LoVo (cell line): ENCODE data around the gene TSPO2.
A peak's percentile ranks its signal among the peaks of the same experiment; 100 is the strongest.

Source experiments
- DNase-seq: peaks from one replicate; pipeline ENCODE4 v3.0.0-alpha.2; 2016; ENCODE audit warnings: low spot score

TSPO2 gene

DNA sequence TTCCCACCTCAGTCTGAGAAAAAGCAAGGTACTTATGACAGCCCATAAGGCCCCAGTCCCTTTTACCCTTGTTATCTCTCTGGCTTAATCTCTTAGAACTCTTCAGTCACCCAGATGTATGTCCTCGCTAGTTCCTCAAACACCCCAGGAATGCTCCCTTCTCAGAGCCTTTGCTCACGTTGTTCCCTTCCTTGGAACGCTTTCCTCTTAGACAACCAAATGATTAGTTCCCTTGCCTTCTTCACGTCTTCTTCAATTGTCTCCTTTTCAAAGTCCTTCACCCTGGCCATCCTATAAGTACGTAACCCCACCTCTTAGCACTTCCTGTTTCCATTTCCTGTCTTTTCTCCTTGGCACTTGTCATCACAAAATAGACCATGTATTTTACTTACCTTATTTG, 9.6 kb downstream of the TSPO2 start:
- no peak for DNase-seq

DNA sequence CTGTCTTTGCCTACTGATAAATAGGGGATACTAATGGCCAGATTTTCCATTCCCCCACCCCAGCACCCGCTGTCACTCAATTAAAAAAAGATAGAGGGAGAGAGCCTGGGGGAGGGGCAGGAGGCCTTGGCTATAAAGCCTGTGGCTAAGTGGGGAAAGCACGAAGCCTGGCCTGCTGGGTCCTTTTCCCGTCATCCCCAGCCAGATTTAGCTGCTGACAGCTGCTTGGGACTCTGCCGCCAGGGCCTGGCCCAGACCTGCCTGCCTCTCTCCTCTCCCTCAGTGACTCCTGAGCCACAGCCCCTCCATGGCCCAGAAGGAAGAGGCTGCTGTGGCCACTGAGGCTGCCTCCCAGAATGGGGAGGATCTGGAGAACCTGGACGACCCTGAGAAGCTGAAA, 10.8 kb downstream of the TSPO2 start, which contains the start of gene APOBEC2:
APOBEC2 (plus strand) TSS at position 162 of the 400 bp plus-strand sequence; CDS start at position 308, 146 bp downstream.
- DNase-seq: no peak

DNA sequence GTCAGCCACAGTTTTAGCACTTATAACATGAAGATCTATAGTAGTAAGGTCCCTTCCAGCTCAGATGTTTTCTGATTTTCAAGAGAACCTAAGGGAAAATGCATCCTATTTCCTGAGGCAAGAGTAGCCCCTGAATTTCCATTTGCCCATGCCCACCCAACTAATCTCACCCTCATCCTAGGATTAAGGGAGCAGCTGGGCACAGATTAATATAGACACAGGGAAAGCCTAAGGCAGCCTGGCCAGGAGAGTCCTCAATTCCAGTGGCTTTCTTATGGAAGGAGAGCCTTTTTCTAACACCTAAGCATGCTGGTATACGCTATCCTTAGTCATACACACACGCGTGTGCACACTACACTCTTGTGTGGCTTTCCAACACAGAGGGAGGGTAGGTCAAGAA, 12.2 kb downstream of the TSPO2 start:
- no peak for DNase-seq

DNA sequence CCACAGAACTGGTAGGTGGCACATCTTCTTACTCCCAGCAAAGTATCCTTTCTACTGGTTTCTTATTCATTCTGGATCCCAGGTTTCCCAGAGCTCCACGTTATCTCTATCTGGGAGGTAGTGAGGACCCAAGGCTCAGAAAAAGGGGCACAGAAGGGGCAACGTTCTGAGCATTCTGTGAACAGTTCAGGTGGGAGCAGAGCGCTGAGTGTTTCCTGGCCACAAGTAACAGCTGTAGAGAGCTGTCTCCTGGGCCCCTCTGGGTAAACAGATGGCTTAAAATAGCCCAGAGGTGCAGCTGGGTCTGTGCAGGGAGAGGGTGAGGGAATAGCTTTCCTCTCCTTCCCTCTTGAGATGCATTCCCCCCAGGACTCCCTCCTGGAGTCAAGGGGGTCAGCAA, 12.9 kb downstream of the TSPO2 start:
- DNase-seq: no peak

DNA sequence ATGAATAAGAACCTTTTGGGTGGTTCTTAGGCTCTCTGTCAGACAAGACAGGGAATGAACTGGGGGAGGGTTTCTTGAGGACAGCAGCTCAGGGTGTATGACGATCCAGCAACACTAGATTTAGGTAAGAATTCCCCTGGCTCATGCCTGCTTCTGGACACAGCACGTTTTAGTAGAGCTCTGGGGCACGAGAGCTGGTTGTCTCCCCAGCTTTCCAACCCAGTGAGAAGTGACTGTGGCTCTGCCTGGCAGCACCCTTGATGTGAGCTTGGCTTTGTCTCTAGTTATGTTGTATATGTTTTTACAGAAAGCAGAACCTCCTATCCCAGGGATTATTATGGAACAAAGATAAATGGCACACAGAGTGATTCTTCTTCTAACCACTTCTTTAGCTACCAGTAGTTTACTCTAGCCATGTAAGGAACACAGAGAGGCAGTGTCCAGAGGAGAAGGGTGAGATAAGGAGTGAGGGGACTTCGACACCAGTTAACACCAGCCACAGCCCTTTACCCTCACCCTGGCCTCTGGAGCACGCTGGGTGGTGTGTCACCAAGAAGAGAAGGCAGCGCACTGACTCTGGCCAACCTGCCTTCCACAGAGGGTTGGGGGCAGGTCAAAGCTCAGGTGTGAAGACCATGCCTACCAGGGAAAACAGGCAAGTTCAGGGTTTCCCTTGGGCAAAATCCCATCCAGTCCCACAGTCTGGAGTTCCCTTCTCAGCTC, 14.7 kb downstream of the TSPO2 start:
- DNase-seq: no peak

DNA sequence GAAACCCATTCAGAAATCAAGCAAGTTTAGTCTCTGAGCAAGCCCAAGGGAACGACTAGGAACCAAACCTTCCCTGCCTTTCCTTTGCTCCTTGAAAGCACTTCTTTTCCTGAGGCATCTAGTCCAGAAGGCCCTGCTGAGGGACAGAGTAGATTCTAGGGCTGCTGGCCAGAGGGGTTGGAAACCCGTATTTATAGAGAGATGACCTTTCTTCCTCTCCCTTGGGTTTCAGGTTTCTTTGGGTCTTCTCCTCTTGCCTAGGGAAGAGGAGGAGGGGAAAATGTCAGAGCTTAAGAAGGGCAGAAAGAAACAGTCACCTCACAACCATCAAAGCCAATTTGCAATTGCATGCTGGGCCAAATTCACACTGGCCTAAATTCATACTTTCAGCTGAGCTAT, 16.5 kb downstream of the TSPO2 start:
- no peak for DNase-seq

DNA sequence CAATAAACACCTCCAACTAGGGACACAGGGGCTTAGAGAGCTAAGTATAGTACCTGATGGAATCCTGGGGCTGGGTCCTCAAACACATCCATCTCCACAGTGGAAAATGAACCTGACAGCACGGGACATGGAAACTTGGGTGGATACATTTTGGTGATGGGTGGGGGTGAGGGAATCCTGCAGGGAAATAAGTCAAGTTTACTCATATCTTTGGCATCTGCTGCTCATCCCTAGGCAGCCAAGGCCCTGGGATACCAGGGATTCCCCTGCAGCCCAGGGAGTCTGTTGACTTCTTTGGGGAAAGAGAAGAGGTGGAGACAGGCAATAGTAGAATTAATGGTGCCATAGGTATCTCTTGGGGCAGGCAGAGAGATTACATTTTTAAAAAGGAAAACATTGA, 17.3 kb downstream of the TSPO2 start:
- no peak for DNase-seq

DNA sequence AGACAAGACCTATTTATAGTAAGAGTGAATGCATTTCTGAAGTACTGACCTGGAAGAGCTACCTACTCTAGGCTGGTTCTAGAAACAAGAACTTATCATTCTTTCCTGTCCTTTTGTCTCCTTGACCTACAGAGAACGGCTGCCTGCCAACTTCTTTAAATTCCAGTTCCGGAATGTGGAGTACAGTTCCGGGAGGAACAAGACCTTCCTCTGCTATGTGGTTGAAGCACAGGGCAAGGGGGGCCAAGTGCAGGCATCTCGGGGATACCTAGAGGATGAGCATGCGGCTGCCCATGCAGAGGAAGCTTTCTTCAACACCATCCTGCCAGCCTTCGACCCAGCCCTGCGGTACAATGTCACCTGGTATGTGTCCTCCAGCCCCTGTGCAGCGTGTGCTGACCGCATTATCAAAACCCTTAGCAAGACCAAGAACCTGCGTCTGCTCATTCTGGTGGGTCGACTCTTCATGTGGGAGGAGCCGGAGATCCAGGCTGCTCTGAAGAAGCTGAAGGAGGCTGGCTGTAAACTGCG, 19.0 kb downstream of the TSPO2 start:
- DNase-seq: no peak

DNA sequence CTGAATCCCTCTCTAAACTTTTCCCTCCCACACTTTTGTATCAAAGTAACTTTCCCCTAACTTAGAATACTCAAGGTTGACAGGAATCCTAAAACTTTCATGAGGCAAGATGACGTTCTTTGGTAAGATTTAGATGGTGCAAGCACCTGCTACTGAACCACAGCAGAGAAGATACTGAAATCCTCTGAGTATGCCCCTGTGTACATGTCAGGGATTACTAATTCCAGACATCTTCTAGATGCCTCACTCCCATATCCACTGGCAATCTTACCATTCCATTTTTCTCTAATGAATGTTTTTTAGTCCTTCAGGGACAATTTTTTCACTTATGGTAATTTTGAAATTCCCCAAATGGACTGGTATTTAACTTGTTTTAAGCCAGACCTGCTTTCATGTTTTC, 19.8 kb downstream of the TSPO2 start:
- no peak for DNase-seq

DNA sequence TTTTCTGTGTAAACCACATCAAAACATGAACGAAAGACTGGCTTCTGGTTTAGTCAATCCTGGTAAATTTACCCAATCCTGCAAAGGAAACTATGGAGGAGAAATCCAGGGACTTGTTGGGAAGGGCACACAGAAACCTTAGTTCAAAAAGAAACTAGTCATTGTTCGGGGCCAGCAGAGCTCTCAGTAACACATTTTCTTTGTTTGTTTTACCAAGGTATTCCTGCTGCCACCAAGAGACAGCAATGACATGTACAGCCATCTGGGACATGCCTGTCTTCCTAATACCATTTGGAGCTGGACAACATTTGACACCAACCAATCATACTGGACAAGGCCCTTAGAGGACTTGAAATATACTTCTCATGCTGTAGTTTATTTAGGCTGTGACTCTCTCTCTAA, 21.6 kb downstream of the TSPO2 start:
- no peak for DNase-seq

DNA sequence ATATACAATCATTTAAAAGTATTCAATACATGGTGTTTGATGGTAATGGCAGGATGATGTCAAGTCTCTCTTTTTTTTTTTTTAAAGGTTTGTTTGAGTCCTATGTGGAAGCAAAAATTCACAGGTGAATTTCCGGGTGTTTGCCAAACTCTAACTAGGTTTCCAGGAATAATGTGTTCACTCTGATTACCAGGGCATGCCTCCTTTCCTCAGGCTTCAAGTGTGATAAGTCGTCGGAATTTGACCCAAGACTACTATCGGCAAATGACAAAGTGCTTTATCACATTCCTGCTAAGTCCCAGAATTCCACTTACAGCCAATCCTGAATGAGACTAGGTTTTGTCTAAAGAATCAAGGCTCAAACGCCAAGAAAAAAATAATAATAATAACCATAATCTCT, 22.6 kb downstream of the TSPO2 start:
- no peak for DNase-seq

DNA sequence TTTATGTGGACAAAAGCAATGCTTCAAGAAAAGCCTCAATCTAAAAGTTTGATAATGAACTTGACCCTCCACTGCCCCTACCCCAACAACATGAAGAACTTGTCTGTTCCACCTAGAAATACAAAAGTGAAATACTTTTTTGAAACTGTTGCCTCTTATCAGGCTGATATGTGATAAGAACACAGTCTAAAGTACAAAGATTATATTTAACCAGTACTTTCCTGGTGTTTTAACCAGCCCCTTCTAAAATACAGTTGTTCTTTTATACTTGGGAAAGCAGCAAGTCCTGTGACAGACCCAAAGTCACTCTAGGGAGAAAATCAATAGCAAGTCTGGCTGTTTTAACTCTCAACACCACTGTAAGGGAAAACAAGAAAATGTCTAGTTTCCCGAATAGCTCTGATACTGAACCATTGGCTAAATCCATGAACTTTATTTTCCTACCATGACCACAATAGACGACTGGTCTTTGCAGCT, 23.3 kb downstream of the TSPO2 start:
- no peak for DNase-seq

DNA sequence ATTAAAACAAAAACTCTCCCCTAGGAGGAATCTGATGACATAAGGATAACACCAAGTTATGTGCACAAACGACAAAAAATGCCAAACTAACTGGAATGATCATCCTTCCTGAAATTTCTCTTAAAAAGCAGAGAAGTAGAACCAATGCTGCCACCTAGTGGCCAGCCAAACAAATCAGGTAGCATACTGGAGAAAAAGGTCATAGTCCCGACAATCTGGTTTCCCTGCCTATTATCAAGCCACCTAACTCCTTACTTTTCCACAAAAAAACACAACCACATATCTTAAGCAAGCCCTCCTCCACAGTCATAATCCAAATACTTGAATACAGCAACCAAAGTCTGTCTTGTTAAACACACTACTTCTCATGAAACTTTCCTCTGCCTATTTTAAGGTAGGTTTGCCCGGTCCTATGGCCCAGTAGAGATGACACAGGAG, 24.6 kb downstream of the TSPO2 start:
- peak; percentile 78 for DNase-seq

DNA sequence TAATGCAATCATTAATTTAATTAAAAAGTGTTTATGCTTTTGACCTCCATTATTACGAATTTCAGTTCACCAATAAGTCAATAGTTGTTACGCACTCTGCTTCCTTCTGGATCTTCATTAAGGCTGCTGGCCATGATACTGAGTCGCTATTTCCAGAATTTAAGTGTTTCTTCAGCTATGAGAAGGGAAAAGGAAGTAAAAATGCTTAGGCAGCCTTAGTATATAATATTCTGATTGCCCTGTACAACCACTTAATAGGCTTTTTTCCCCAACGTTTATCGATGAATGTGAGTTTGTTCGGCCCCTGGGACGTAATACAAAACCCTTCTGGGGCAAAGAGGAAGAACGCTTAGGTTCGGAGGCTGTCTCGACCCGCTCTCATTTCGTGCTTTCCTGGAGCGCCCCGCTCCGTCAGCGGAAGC, 29.2 kb downstream of the TSPO2 start:
- no peak for DNase-seq

DNA sequence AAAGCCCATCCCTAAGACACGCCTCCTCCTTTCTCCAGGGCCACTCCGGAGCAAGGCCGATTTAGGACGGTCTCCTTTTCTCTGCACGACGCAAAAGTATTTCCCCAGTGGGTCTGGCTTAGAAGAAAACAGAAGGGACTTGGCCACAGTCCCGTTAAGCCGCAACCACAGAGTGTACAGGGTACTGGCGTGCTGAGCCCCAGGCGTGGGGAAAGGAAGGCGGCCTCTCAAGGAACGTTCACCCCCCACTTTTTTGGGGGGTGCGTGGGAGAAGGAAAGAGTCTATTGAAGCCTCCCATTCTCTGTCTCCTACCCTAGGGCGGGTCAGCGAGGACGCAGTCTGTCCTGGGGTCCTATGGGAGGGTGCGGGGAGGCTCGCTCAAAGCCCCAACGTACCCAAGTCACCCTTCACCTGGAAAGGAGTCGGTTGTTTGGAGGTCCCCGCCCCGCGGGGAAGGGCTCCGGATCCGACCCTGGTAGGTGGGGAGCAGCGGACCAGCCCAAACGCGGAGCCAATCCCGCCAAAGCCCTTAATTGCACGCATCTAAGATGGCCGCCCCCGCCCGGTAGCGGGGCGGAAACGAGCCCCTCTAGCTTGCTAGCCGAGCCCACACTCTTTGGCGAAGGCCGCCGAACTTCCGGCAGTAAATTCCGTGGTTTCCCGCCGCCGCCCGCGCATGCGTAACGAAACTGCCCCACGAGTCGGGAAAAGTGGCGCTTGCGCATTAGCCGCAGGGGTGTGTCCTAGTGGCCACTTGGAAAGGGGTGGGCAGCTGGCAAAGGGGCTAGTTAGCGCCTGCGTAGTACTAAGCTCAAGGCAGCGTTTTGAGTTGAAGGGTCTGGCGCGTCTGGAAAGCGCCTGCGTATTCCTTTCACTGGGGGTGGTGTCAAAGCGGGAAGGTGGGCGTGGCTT, 29.9 kb downstream of the TSPO2 start, which contains the start of gene OARD1:
OARD1 (minus strand) TSS at position 434 of the 913 bp plus-strand sequence. CDS start 722 bp downstream, outside the sequence.
- DNase-seq: peak; percentile 99

DNA sequence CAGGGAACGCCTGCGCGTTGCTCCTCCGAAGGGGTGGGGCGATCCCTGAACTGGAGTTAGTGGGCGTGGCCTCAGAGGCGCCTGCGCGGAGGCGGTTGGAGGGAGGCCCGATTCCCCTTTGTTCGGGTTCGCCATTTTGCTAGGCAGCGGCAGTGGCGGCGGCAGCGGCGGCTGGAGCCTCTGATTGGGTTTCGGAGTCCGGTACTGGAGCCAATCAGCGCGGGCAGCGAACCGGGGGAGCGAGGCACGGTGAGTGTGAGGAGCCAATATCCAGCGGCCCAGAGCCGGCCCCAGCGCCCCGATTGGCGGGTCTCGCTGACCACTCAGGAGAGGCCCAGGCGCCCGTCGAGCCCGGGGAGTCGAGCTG, 30.6 kb downstream of the TSPO2 start, which contains the start of gene NFYA:
NFYA (plus strand) TSS at position 139 of the 367 bp plus-strand sequence. CDS start 6,116 bp downstream, outside the sequence.
- DNase-seq: no peak

DNA sequence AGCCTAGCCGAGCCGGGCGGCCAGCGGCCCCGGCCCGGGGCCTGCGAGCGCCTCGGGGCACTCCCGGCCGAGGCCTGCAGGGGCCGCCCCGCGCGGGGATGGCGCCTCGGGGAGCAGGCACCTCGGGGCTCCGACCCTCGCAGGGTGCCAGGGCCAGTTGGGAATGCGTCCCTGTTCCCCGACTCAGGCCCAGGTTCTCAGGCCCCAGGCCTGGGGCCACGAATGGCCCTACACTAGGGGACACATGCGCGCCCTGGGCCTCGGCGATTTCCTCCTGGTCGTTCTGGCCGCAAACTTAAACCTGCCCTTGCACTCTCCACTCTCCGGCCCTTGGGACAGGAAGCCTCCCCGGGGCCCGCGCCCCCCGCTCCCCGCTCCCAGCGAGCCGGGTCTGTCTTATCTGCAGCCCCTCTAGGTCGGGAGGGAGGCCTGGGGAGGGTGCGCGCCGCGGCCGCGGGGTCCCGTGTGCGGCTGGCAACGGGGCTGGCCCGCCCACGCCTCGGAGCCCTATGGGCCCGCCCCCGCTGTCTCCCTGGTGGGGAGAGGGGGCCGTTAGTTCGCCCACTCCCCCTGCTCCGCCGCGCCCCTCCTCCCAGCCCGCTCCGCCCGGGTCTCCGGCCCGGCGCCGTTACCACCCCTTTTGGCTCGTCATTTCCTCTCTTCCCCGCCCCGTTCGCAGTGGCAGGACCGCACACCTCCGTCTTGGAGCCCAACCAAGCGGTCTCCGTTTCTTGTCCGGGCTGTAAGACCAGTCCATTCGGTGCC, 31.1 kb downstream of the TSPO2 start:
- DNase-seq: peak; percentile 78

DNA sequence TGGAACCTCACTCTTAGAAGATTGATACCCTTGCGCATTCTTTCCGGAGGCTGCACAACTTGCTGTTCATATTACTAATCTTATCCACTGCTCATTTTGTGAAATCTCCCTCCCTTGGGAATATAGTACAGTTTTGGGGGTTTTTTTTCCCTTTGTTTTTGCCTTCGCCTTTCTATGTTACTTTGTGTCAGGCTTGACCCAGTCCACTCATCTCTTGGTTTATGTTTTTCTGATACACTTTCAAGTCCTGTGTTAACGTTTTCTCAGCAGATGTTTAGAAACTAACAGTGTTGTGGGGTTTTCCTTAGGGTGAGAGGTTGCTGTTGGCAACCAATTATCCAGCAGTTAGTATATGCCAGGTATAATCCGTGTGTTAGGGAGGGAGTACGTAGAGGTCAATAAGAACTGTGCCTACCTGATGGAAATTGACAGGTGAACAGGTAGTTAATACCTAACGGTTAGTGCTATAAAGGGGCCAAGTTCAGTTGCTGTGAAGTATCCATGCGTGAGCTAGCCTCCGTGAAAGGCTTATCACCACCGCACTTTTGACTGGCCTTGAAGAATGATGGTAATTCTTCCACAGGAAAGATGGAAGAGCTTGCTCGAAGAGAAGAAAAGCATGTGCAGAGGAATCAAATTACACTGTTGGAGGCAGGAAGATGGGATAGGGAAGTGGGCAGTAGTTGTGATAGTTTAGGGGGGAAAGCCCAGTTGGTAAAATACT, 31.9 kb downstream of the TSPO2 start:
- no peak for DNase-seq

DNA sequence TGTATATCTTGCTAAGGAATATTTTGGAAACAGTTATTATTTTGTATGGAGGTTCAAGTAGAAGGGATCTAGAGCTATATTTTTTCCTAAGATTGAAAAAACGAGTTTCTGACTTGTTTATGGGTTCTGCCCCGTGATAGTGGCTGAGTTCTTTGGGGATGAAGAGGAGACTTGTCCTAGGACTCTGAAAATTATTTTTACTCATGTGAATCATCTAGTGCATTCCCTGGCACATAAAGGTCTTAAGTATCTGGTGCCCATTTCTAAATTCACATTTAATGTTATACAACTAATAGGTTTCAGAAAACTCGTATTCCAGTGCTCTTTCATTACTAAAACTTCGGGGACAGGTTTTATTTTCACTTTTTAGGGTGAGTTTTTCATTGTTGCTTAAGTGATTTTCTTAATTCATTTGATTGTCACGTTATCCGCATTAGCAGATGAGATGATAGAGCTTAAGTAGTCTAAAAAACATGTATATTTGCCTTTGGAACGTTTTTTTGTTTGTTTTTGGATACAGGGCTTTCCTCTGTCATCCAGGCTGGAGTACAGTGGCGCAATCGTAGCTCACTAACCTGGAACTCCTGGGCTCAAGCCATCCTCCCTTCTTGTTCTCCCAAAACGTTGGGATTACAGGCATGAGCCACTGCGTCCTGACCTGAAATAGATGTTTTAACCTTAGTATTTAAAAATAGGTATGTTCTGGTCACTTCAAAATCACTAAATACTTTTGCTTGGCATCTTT, 32.6 kb downstream of the TSPO2 start:
- no peak for DNase-seq
